Pancreas (tissue), 10 donors: ENCODE data around the gene HSP90AB1. TPM values are rescaled to one million over a fixed set of nuclear protein-coding genes. Genes with fewer than 3 reads are reported as not detected.

ENCODE experiments used
- ATAC-seq, 4 donors: fragments of 200-7000 bp; cut with Tn5 transposase; one replicate each; pipeline versions ENCODE4 v1.8.0 to v1.9.1; 2020; ENCODE audit warnings: mild to moderate bottlenecking in 4 of 4, moderate library complexity in 4 of 4
- DNase-seq, 6 donors: peaks; one replicate each; pipeline ENCODE4 v3.0.0-alpha.2; 2020
- FAIRE-seq: peaks from 2 replicates; lab custom pipeline; 2012; peaks lifted over from hg19 to GRCh38; lab: Jason Lieb, UNC
- H3K27ac ChIP-seq, 4 donors: fragments of 200-600 bp; sonication (generic); 1 replicate in 3 of 4; 2 replicates in 1 of 4; pipeline versions ENCODE4 v1.5.0 to v1.8.0; 2020
- H3K27me3 ChIP-seq, 4 donors: fragments of 200-600 bp; one replicate each; pipeline ENCODE4 v1.8.0; 2021
- H3K36me3 ChIP-seq, 3 donors: fragments of 200-600 bp; sonication (generic) in 1 of 3; one replicate each; pipeline versions ENCODE4 v1.5.0 to v1.8.0; 2020 to 2021
- H3K4me1 ChIP-seq, 3 donors: fragments of 200-600 bp; one replicate each; pipeline ENCODE4 v1.8.0; 2021
- H3K4me3 ChIP-seq, 4 donors: fragments of 200-600 bp; sonication (generic) in 2 of 4; one replicate each; pipeline versions ENCODE4 v1.5.0 to v1.8.0; 2020 to 2021
- H3K9me3 ChIP-seq, 4 donors: fragments of 200-600 bp; one replicate each; pipeline ENCODE4 v1.8.0; 2021
- CTCF ChIP-seq, 4 donors: fragments of 200-600 bp; sonication (generic) in 3 of 4; IDR thresholded peaks; one replicate each; pipeline versions ENCODE4 v1.5.0 to v1.8.0; 2021; ENCODE audit warnings: antibody characterized with exemption in 4 of 4
- WGBS, 2 donors: extraction: QIAGEN DNeasy Blood & Tissue Kit; methylation state at CpG; one replicate each; pipeline ENCODE4 v1.1.7; 2013; 5-methylcytosine and 5-hydroxymethylcytosine counted together
- intact Hi-C, 3 donors: fragments of 100-400 bp; cut with DNase I; formaldehyde crosslinking; loops; one replicate each; pipeline versions ENCODE4 v1.11.1 to v1.14.2; 2022
- polyA plus RNA-seq, 2 donors: library from polyadenylated mRNA; stranded (reverse); fragments of 200-250 nt; gene quantifications; one replicate each; pipeline ENCODE4 v1.2.3, GENCODE V29; 2013
- total RNA-seq, 6 donors: library from RNA; stranded (reverse); fragmentation: NEBNext Ultra II Directional in 4 of 6; extraction: Animal tissue kit (Norgen Biotek cat#: 25700) in 4 of 6; gene quantifications; one replicate each; pipeline versions ENCODE4 v1.2.1 to v1.2.4, GENCODE V29; 2021 to 2023
- donor health status: healthy with polysubstance abuse.
- donor health status: DM: no; HTN: no; CAD: no; lungs with moderate emphysema.
- donor health status: DM: no; HTN: no; CAD: no.
- donor health status: control.
- donor health status: control.
- donor health status: Bipolar disorder and iron deficiency.
- donor health status: DM: yes; HTN: yes; CAD: no.
- donor health status: DM: no; HTN: no; CAD: no.
- donor health status: DM: no; HTN: no; CAD: no.
- donor health status: DM: yes; HTN: yes; CAD: no.

The HSP90AB1 gene
- total and polyA plus RNA-seq, 8 donors = 145 to 577 (median 434) TPM

DNA sequence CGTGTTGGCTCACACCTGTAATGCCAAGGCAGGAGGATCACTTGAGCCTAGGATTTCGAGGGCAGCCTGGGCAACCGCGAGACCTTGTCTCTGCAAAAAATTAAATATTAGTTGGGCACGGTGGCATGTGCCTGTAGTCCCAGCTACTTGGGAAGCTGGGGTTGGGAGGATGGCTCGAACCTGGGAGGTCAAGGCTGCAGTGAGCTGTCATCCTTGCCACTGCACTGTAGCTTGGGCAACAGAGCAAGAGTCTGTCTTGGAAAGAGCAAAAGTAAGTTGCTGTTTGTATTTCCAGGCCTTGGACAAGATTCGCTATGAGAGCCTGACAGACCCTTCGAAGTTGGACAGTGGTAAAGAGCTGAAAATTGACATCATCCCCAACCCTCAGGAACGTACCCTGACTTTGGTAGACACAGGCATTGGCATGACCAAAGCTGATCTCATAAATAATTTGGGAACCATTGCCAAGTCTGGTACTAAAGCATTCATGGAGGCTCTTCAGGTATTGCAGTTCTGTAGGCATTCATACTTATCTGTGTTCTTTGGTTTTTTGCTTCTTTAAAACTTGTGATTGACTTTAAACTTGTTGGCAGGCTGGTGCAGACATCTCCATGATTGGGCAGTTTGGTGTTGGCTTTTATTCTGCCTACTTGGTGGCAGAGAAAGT is 2.3 kb downstream of the HSP90AB1 start:
- 40 to 49% methylated on average over 9 of the region's 9 CpGs for WGBS, 2 donors
- Histone ChIP-seq H3K9me3 (no peaks in the 10 kb centered on the region), H3K4me3 (peak overlapping the region in 3 of 4 donors; percentile 62 to 89 (median 83)), H3K4me1 (peaks cover 6 to 29% (median 17%) of the 10 kb centered on the region in 3 donors), H3K36me3 (peaks cover 11 to 54% (median 47%) of the 10 kb centered on the region in 3 donors), H3K27ac (peak overlapping the region in 2 of 4 donors; percentile 100), H3K27me3 (no peaks in the 10 kb centered on the region)
- intact Hi-C loops = no loop called here
- DNase-seq (peak in 1 of 6 donors; percentile 24), ATAC-seq (no peak), FAIRE-seq (no peak)
- TF ChIP-seq CTCF (IDR thresholded peaks at IDR 0.05) = no peak

DNA sequence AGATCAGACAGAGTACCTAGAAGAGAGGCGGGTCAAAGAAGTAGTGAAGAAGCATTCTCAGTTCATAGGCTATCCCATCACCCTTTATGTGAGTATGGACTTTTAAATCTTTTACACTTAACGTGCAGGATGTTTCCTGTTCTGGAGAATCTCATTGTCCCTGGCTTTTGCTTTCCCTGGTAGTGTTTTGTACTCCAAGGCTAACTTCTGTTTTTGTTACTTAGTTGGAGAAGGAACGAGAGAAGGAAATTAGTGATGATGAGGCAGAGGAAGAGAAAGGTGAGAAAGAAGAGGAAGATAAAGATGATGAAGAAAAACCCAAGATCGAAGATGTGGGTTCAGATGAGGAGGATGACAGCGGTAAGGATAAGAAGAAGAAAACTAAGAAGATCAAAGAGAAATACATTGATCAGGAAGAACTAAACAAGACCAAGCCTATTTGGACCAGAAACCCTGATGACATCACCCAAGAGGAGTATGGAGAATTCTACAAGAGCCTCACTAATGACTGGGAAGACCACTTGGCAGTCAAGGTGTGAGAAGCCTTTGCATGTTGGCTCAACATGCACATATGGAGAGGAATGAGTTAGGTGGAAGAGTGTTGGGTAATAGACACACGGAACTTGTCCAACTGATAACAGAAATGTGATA is 3.3 kb downstream of the HSP90AB1 start:
- WGBS, 2 donors = 55 to 61% methylated on average over 6 of the region's 6 CpGs

GRCh38 chr6:44250718-44251123 is 3.8 kb downstream of the HSP90AB1 start:
- H3K27ac ChIP-seq = no peak overlapping the region
- H3K27me3 ChIP-seq = no peaks in the 10 kb centered on the region
- intact Hi-C loops = no loop called here
- no peak for ATAC-seq
- no peak overlapping the region for H3K4me3 ChIP-seq
- H3K36me3 ChIP-seq = peaks cover 11 to 62% (median 47%) of the 10 kb centered on the region in 3 donors
- H3K4me1 ChIP-seq = peaks cover 6 to 33% (median 17%) of the 10 kb centered on the region in 3 donors
- no peak for TF ChIP-seq CTCF (IDR thresholded peaks at IDR 0.05)
- H3K9me3 ChIP-seq = no peaks in the 10 kb centered on the region
- no peak for FAIRE-seq
- WGBS, 2 donors = 60 to 64% methylated on average over 3 of the region's 3 CpGs
- no peak for DNase-seq

More for the DNA sequence above, 3.3 kb downstream of the HSP90AB1 start:
- TF ChIP-seq CTCF (IDR thresholded peaks at IDR 0.05) = no peak
- H3K4me1 ChIP-seq = peaks cover 6 to 33% (median 17%) of the 10 kb centered on the region in 3 donors
- peaks cover 11 to 62% (median 47%) of the 10 kb centered on the region in 3 donors for H3K36me3 ChIP-seq
- peak overlapping the region in 1 of 4 donors; percentile 17 for H3K27ac ChIP-seq
- ATAC-seq (no peak), DNase-seq (no peak), FAIRE-seq (no peak)
- intact Hi-C loops = no loop called here
- H3K4me3 ChIP-seq = peak overlapping the region in 1 of 4 donors; percentile 83
- no peaks in the 10 kb centered on the region for H3K27me3 ChIP-seq
- H3K9me3 ChIP-seq = no peaks in the 10 kb centered on the region

DNA sequence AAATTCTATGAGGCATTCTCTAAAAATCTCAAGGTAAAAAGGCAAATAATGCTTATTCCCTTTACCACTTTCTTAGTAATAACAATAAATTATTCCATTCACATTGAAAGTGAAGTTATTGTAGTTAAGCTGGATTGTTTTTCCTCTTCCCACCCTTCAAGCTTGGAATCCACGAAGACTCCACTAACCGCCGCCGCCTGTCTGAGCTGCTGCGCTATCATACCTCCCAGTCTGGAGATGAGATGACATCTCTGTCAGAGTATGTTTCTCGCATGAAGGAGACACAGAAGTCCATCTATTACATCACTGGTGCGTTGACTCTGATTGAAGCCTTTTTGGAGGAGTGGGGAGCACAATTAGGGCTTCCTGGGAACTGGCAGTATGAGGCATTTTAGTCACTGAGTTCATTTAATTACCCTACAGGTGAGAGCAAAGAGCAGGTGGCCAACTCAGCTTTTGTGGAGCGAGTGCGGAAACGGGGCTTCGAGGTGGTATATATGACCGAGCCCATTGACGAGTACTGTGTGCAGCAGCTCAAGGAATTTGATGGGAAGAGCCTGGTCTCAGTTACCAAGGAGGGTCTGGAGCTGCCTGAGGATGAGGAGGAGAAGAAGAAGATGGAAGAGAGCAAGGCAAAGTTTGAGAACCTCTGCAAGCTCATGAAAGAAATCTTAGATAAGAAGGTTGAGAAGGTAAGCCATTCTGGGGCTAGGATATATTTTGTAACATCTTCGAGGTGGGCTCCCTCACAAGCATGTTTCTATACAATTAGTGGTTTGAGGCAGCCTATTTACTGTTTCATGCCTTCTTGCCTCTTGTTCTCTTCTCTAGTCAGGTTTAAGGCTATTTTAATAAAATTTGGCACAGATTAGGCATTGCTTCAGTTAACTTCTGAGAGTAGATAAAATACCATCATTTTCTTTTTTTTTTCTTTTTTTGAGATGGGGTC is 4.9 kb downstream of the HSP90AB1 start:
- no peaks in the 10 kb centered on the region for H3K27me3 ChIP-seq
- no peak overlapping the region for H3K27ac ChIP-seq
- no peaks in the 10 kb centered on the region for H3K9me3 ChIP-seq
- H3K4me1 ChIP-seq = peaks cover 6 to 36% (median 17%) of the 10 kb centered on the region in 3 donors
- ATAC-seq (no peak), DNase-seq (peak in 1 of 6 donors; percentile 19), FAIRE-seq (no peak)
- TF ChIP-seq CTCF (IDR thresholded peaks at IDR 0.05) = no peak
- intact Hi-C loops = no loop called here
- 85 to 87% methylated on average over 14 of the region's 14 CpGs for WGBS, 2 donors
- H3K36me3 ChIP-seq = peaks cover 11 to 62% (median 47%) of the 10 kb centered on the region in 3 donors
- H3K4me3 ChIP-seq = no peak overlapping the region
